Astrocyte of the hippocampus (primary cell): ENCODE results near the gene GRK1.

ENCODE experiments used
- DNase-seq: peaks from one replicate; pipeline ENCODE4 v3.0.0; 2011; ENCODE audit warnings: low read depth, low spot score

GRK1 gene

DNA sequence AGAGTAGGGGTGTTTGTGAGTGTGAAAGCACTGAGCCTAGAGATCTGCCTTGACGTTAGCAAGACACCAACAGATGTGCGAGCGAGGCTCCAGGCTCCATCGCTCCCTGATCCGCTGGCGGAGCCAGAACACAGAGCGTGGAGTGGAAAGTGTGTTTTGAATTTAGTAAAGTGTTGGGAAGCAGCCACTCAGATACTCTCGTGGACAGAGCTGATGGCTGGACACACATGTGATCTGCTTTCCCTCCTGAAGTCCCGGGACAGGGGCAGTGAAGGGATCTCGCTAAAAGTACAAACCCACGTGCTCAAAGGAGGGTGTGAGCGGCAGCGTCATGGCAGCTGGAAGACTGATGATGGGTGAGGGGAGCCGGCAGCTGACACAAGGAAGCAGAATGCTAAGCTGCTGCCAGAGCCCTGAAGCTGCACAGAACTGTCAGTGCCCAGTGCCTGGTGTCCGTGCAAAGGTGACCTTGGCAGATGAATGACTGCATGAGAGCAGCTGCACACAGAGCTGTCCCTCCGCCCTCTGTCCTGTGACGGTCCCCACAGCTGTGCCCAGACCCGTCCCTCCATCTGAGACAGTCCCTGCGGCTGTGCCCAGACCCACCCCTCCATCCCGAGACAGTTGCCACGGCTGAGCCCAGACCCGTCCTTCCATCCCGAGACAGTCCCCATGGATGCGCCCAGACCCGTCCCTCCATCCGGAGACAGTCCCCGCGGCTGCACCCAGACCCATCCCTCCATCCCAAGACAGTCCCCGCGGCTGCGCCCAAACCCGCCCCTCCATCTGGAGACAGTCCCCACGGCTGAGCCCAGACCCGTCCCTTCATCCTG lies 62.4 kb downstream of the GRK1 start:
- DNase-seq, result no peak

DNA sequence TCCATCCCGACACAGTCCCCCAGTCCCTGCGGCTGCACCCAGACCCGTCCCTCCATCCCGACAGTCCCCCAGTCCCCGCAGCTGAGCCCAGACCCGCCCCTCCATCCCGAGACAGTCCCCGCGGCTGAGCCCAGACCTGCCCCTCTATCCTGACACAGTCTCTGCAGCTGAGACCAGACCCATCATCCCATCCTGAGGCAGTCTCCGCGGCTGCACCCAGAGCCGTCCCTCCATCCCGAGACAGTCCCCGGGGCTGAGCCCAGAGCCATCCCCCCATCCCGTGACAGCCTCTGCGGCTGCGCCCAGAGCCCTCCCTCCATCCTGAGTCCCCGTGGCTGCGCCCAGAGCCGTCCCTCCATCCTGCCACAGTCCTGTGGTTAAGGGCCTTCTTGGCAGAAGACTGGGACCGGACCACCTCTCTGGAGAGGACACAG lies 63.3 kb downstream of the GRK1 start:
- no peak for DNase-seq

DNA sequence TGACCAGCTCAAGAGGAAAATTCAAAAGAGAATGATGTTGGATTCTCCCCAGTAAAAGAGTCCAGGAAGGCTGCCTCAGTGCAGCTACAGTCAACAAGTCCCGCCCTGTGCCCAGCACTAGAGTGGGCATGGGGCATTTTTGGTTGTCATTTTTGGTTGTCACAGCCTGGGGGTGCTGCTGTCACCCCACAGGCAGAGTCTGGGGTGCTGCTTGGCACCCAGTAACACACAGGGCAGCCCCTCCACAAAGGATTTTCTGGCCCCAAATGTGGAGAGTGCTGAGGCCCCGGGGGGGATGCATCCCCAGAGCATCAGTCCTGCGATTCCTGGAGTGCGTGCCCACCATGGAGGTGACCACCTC lies 63.8 kb downstream of the GRK1 start:
- no peak for DNase-seq

DNA sequence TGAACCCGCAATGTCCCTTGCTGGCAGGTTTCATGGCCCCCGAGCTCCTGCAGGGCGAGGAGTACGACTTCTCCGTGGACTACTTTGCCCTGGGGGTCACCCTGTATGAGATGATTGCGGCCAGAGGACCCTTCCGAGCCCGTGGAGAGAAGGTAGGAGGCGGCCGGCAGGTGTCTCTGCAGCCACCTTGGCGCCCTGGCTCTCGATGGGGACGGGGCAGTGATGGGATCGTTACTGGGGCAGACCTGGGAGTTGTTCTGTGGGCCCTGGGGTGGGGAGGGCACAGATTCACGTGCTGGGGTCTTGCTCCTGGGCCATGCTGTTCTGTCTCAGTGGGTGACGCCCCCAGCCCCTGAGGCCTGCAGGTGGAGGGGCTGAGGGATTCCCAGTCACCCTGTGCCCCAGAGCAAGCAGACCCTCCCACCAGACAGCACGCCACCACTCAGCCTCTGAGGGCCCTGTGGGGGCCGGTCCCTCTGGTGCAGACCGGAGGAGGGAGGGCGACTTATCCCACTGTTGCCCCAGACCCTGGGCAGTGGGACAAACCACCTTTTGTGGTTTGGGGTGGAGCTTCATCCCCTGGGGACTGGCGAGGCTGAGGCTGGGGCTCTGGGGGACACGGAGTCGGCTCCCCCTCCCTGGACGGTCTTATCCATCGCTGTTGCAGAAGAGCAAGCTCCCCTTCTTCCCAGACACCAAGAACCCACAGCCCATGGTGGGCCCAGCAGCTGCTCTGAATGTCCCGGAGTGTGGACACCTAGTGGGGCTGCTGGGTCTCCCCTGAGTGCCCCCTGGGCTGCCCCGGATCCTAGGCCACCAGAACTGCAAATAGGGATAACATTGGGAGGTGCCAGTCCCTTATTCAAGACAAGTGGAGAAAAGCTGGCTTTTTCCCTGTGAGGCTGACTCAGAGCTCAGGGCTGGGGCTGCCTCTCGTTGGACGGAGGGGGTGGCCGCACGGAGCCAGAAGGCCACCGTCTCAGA lies 64.5 kb downstream of the GRK1 start:
- no peak for DNase-seq

DNA sequence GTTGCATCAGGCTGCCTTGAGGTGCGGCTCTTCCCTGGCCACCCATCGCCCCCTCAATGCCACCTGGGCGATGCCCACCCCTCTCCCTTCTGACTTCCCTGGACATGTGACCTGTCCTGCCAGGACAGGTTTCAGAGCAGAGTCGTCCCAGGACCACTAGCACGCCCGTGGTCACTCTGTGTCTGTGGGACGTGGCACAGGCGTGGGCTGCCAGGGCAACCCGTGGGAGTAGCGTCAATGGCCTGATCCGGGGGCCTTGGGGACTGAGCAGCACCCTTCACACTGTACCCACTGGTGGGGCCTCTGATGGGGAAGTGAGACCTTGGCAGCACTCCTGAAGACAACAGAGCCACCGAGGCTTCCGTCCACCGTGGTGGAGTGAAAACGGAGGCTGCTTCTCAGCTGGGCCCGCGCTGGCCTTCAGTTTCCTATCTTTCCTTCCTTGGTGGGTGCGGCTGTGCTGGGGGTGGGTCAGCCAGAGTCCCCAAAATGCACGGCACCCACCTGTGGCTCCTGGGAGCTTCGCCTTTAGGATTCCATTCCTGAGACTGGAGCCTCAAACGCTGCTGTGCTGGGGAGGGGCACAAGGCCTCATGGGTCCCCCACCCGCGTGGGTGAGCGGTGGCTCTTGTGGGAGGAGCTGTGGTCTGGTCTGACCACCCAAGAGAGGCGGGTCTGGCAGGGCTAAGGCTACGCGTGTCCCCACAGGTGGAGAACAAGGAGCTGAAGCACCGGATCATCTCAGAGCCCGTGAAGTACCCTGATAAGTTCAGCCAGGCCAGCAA lies 65.3 kb downstream of the GRK1 start:
- no peak for DNase-seq

DNA sequence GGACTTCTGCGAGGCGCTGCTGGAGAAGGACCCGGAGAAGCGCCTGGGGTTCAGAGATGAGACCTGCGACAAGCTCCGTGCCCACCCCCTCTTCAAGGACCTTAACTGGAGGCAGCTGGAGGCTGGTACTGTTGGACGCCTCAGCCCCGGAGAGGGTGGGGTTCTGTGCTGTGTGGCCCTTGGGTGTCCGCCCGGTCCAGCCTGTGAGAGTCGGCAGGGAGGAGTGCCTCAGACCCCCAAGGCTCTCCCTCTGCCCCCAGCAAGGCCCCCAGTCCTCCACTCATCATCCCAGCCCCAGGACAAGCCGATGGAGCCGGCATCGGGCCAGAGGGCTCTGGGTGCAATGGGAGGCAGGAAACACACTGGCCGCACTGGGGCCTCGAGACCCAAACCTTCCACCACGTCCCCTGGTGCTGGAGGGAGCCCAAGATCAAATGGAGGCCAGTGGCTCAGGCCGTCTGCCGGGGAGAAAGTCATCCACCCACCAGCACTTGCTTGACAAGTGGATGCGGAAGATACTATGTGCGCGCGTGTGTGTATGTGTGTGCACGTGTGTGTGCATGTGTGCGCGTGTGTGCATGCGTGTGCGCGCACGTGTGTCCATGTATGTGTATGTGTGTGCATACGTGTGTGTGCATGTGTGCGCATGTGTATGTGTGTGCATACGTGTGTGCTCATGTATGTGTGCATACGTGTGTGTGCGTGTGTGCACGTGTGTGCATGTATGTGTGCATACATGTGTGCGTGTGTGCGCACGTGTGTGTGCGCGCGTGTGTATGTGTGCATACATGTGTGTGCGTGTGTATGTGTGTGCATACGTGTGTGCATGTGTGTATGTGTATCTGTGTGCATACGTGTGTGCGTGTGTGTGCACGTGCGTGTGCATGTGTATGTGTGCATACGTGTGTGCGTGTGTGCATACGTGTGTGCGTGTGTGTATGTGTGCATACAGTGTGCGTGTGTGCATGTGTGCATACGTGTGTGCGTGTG lies 66.2 kb downstream of the GRK1 start:
- DNase-seq, result no peak

DNA sequence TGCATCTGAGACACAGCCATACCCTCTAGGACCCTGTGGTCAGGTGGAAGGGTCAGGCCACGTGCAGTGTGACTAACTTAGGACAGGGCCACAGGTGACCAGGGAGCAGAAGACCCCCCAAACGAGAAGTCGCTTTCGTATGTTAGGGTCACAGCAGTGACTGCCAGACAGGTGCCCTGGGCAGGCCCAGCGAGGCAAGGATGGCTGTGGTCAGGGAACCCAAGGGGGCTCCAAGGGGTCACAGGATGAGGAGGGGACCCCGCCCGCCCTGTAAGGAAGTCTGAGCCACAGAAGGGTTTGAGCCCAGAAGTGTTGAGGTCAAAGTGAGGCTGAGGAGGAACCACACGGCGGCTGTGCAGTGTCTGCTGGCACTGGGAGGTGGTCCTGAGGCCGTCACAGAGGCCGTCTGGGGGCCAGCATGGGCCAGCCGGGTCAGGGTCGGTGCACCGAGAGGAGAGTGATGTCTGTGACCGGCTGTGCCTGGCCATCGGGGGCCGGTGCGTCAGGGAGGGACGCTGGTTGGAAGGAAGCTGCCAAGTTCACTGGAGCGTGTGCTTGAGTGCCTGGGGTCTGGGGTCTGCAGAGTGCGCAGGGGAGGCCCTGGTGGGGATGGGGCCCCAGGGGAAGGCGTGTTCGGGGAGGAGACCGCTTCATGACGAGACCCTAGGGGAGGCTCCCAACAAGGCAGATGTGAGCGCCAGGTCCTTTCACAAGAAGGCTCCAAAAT lies 67.2 kb downstream of the GRK1 start:
- DNase-seq, result no peak

DNA sequence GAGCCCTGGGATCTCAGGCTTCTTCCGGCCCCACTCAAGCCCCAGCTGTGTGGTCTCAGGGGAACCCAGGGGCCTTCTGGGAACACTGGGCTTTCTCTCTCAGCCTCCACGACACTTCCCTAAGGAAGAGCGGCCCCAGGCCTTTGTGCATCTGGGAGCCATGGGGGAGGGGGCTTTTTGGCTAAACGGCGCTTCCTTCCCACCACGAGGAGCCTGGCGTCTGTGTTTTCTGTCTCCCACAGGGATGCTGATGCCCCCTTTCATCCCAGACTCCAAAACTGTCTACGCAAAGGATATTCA lies 67.8 kb downstream of the GRK1 start:
- no peak for DNase-seq

DNA sequence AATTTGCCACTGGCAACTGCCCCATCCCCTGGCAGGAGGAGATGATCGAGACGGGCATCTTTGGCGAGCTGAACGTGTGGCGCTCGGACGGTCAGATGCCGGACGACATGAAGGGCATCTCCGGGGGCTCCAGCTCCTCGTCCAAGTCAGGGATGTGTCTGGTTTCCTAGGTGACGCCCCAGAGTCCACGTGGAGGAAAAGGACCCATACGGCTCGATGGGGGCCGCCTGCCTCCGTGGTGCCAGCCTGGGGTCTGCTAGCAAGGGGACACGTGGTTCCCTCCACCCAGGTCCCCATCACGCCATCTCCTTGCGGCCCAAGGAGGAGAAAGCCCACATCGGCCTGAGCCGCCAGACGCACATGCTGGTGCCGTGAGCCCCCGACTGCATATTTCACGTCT lies 68.2 kb downstream of the GRK1 start:
- no peak for DNase-seq

DNA sequence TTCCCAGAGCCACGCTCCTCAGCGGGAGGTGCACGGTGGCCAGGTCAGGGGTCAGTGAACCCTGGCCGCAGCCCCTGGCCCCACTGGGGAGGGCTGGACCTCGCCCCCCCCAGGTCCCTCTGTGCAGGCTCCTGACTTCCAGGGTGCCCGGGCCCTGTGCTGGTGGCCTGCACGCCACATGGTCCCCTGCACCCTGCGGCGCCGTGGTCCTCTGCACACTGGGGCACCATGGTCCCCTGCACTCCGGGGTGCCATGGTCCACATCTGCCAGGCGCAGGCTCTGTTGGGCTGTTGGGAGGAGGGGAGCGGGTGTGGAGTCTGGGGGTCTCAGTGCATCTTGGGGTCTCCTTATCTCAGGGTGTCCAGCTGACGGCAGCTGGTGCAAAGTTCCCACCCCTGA lies 68.7 kb downstream of the GRK1 start:
- no peak for DNase-seq

DNA sequence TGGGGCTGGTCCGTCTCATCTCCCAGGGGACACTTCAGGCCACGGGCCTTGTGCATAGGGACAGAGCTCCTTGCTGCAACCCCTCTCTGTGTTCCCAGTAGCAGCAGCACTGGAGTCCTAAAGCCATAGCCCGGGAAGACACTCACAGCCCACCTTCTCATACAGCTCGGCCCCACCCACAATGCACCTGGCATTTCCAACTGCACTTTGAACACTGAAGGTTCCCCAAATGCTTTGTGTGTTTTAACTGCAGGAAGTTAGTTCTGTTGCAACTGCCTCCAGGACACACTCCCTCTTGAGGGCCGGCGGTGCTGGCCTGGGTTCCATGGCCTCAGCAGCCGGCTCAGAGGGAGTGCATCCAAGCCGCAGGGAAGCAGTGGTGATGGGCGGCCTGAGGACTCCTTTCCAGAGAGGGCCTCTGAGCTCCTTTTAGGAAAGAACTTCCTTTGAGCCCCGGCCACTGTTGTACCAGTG lies 69.3 kb downstream of the GRK1 start:
- no peak for DNase-seq

DNA sequence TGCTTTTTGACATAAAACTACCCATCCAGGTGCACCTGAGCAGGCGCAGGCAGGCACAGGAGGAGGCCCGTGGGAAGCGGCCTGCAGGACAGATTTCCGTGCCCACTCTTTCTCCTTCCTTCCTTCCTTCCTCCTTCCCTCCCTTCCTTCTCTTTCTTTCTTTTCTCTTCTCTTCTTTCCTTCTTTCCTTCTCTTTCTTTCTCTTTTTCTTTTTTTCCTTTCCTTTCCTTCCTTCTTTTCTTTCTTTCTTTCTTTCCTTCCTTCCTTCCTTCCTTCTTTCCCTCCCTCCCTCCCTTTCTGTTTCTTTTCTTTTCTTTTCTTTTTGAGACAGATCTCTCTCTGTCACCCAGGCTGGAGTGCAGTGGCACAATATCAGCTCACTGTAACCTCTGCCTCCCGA lies 70.8 kb downstream of the GRK1 start:
- no peak for DNase-seq

DNA sequence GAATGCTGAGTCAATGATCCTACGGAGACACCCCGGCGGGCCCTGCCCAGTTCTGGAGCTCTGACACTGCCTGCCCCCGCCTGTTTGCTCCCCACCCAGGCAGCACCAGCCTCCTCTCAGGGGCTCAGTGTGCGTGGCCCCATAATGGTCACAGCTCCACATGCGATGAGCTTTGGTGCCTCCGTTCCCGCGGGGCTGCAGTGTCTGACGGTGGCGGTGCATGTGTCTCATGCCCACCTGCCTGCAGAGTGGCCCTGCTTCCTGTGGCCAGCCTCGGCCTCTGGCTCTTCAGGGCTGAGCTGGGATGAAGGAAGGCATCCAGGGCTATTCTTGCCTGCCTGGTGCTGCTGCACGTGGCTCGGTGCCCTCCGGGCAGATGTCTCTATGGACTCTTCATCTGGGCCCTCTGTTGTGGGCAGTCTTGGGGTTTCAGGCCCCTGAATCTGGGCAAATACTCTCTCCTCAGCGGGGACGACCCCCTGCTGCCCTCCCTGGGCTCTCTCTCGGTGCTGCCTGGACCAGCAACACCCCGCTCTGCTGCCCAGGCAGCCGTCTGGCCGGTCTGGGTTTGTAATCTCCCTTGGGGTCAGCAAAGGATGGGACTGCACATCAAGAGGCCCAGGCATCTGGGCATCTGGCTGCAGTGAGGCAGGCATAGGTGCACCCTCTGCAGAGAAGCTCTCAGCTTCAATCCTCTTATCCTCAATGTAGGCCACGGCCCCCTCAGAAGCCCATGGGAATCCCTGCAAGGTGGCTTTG lies 72.7 kb downstream of the GRK1 start:
- DNase-seq, result no peak

DNA sequence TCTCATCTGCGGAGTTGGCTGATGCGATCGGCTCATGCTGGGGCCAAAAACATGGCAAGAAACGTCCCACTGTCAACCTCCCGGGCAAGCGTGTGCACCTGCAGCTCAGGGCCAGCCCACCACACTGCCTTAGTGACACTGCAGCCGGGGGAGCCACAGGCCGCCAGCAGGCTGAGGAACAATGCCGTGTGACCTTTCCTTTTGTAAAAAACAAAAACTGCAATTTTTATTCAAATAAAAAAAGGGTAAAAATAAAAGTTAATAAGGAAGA lies 73.2 kb downstream of the GRK1 start:
- no peak for DNase-seq

DNA sequence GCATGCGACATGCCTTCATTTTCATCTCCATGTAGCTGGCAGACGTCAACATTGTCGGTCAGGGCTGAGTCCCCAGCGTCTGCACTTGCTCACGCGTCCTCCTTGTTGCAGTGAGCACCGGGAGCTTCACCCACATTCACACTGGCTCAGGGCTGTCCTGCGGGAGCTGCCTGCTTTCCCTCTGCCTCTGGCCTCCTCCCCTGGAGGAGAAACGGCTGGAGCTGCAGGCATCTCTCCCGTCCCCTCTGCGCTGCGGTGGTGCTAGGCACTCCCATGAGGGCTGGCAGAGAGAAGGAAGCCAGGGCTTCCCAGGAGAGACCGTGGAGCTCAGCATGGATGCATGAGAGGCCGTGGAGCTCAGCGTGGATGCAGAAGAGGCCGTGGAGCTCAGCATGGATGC lies 73.6 kb downstream of the GRK1 start:
- DNase-seq, result no peak

DNA sequence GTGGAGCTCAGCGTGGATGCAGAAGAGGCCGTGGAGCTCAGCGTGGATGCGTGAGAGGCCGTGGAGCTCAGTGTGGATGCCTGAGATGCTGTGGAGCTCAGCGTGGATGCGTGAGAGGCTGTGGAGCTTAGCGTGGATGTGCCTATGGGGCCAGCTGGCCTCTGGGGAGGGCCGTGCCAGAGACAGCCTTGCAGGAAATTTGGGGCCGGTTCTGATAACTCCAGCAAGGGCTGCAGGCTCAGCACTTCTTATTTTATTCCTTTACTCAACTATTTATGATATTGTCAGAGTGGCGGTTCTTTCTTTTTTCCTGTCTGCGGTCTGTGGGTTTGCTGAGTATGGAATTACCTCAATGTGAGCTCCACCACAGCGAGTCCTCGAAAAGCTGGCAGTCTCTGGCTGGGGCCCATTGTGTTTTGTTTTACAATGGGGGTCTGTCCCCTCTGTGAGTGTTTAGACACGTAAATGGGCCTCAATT lies 74.2 kb downstream of the GRK1 start:
- DNase-seq, result peak; percentile 51

DNA sequence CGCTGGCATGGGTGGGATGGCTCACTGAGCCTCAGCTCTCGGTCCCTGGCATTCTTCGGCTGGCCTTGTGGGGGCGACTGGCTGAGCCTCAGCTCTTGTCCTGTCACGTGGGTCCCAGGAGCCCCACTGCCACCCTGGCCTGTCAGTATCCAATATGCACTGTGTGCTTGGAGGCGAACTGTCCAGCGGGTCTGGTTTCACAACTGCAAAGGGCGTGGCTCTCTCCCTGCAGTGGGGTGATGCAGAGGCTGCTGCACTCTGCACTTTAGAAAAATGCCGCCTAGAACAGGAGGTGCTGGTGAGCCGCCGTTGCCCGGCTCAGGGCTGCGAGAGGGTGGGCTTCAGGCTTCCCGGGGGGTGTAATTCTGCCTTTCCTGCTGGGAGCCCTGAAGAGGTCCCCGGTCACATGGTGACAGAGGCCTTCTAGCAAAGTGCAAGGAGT lies 75.0 kb downstream of the GRK1 start:
- peak; percentile 35 for DNase-seq

DNA sequence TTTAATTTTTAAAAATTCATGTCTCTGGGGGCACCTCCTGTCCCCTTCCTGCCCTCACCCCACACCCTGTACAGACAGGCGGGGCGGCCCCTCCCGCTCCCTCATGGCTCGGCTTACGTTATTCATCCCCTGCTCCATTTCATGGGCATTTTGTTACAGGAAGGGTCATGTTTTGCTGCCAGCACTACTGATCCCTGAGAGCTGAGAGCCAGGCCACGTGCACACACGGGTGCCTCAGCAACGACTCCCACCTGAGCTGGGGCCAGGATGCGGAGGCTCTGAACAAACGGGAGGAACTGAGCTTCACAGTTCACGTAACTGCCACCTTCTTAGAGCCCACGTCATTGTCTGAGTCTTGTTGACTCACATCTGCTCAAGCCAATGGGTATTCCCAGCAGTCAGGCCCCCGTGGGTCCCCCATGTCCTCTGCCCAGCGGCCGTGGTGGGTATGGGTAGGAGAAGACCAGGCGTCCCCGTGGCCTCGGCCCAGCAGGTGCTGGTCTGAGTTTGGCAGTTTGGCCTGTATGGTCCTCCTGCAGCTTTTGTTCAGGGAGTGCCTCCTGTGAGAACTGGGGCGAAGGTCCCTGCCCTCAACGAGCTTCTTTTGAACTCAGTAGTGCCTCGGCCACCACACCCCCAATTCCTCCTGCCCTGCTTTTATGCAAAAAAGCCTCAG lies 75.6 kb downstream of the GRK1 start:
- no peak for DNase-seq
